Stimulated activated CD8-positive, alpha-beta memory T cell treated with anti-CD3 and anti-CD28 coated beads, Interleukin-7, amount 100 ng/mL, for 4 hours (primary cell): ENCODE measurements around the gene MYMX.

ENCODE experiments used
- DNase-seq, 2 donors: peaks; one replicate each; pipeline ENCODE4 v3.0.0-alpha.2; 2020; ENCODE audit warnings: low read depth in 2 of 2

MYMX gene

GRCh38 chr6:44232676-44233566 lies 16.2 kb downstream of the MYMX start:
- DNase-seq, result no peak

GRCh38 chr6:44233567-44234100 lies 16.9 kb downstream of the MYMX start:
- no peak for DNase-seq

- DNase-seq, result no peak
Observed at GRCh38 chr6:44234101-44235025, 17.6 kb downstream of the MYMX start.

- DNase-seq, result no peak
Observed at GRCh38 chr6:44235269-44235668, 18.5 kb downstream of the MYMX start.

GRCh38 chr6:44235891-44236516 lies 19.3 kb downstream of the MYMX start:
- DNase-seq, result no peak

GRCh38 chr6:44237021-44237812 lies 20.5 kb downstream of the MYMX start:
- peak; percentile 51 to 64 for DNase-seq

- peak; percentile 35 to 70 for DNase-seq
Observed at GRCh38 chr6:44237813-44238433, 21.2 kb downstream of the MYMX start.

- no peak for DNase-seq
Observed at GRCh38 chr6:44238687-44239350, 22.1 kb downstream of the MYMX start.

- no peak for DNase-seq
Observed at GRCh38 chr6:44243345-44243744, 26.6 kb downstream of the MYMX start.

GRCh38 chr6:44245391-44245911 lies 28.7 kb downstream of the MYMX start:
- DNase-seq, result no peak

GRCh38 chr6:44245912-44246662 lies 29.4 kb downstream of the MYMX start:
- DNase-seq, result peak; percentile 70 to 85

GRCh38 chr6:44246663-44247337 lies 30.1 kb downstream of the MYMX start, which contains the start of gene HSP90AB1:
HSP90AB1 (plus strand) TSS chr6:44247101; CDS start chr6:44248630, 1,529 bp downstream.
- DNase-seq, result peak; percentile 96 to 99

- DNase-seq, result peak; percentile 87 to 93
Observed at GRCh38 chr6:44247338-44248302, 30.9 kb downstream of the MYMX start.

GRCh38 chr6:44248579-44248978 lies 31.9 kb downstream of the MYMX start:
- no peak for DNase-seq

- no peak for DNase-seq
Observed at GRCh38 chr6:44249082-44249748, 32.5 kb downstream of the MYMX start.

GRCh38 chr6:44250067-44250717 lies 33.5 kb downstream of the MYMX start:
- DNase-seq, result no peak
